GM12878 (cell line): ENCODE results near the gene NUCB1. TPM values are rescaled to one million over a fixed set of nuclear protein-coding genes. Genes with fewer than 3 reads are reported as not detected.

ENCODE experiments used
- ATAC-seq: fragments of 200-7000 bp; cut with Tn5 transposase; 3 replicates; pipeline ENCODE4 v1.9.1; 2020; ENCODE audit warnings: mild to moderate bottlenecking, moderate library complexity
- BruUV-seq: library from RNA; stranded (reverse); fragments of 400-500 nt; replicated peaks from 2 replicates; lab custom pipeline; 2021; lab: Mats Ljungman, UMichigan
- CTCF ChIA-PET: fragments of 300-600 bp; sonication (Branson Sonifier 250); formaldehyde crosslinking; extraction: SDS; loops from one replicate; lab custom pipeline; 2021; ENCODE audit warnings: inconsistent platforms; lab: Yijun Ruan, JAX
- POLR2A ChIA-PET: fragments of 350-600 bp; formaldehyde crosslinking; extraction: SDS; loops from one replicate; lab custom pipeline; 2021; ENCODE audit warnings: inconsistent platforms; lab: Charles Lee
- RAD21 ChIA-PET: fragments of 300-600 bp; sonication (Branson Sonifier 250); formaldehyde crosslinking; loops from one replicate; lab custom pipeline; 2023; ENCODE audit warnings: antibody characterized with exemption; ENCODE audit not compliant: unreplicated experiment; lab: Charles Lee
- SMC1A ChIA-PET: fragments of 300-600 bp; sonication (Branson Sonifier 250); formaldehyde crosslinking; loops from one replicate; lab custom pipeline; 2023; ENCODE audit not compliant: unreplicated experiment, uncharacterized antibody; lab: Charles Lee
- DNase-seq: peaks from one replicate; pipeline ENCODE4 v3.0.0-alpha.2; 2011; ENCODE audit warnings: low read depth, low spot score
- FAIRE-seq: peaks from 3 replicates; lab custom pipeline; 2011; peaks lifted over from hg19 to GRCh38; lab: Jason Lieb, UNC
- H2AFZ ChIP-seq: 2 replicates; pipeline ENCODE4 v1.6.0; 2011; ENCODE audit warnings: low read depth, low read length, control low read depth; ENCODE audit not compliant: control insufficient read depth
- H3K27ac ChIP-seq: 2 replicates; pipeline ENCODE4 v1.5.1; 2011; ENCODE audit warnings: control low read depth; ENCODE audit not compliant: control insufficient read depth, insufficient read depth
- H3K27me3 ChIP-seq, 2 experiments: replicated peaks in 1 of 2; 2 replicates each; pipeline versions ENCODE4 v1.6.0 to v1.6.1; 2011; ENCODE audit warnings: low read length in 1 of 2; ENCODE audit not compliant: control insufficient read depth in 2 of 2, insufficient read depth in 2 of 2
- H3K36me3 ChIP-seq, 2 experiments: 2 replicates each; pipeline ENCODE4 v1.5.1; 2011; ENCODE audit warnings: low read length in 1 of 2; ENCODE audit not compliant: control insufficient read depth in 2 of 2, insufficient read depth in 2 of 2
- H3K4me1 ChIP-seq: 2 replicates; pipeline ENCODE4 v1.6.1; 2011; ENCODE audit warnings: mild to moderate bottlenecking, low read length, moderate library complexity, mixed read lengths; ENCODE audit not compliant: control insufficient read depth, insufficient read depth
- H3K4me2 ChIP-seq: 2 replicates; pipeline ENCODE4 v1.6.0; 2011; ENCODE audit warnings: control low read depth; ENCODE audit not compliant: control insufficient read depth, insufficient read depth
- H3K4me3 ChIP-seq: fragments of 200-600 bp; sonication (generic); 2 replicates; pipeline ENCODE4 v1.5.1; 2016
- H3K79me2 ChIP-seq: 2 replicates; pipeline ENCODE4 v1.6.0; 2011; ENCODE audit warnings: low read length; ENCODE audit not compliant: control insufficient read depth, insufficient read depth
- H3K9ac ChIP-seq: 2 replicates; pipeline ENCODE4 v1.8.0; 2011; ENCODE audit warnings: low read length, control low read depth, mixed read lengths; ENCODE audit not compliant: control insufficient read depth, insufficient read depth
- H3K9me3 ChIP-seq: replicated peaks from 3 replicates; pipeline ENCODE4 v1.5.1; 2011; ENCODE audit warnings: mild to moderate bottlenecking, low read length; ENCODE audit not compliant: control insufficient read depth, insufficient read depth
- H4K20me1 ChIP-seq: 2 replicates; pipeline ENCODE4 v1.6.0; 2011; ENCODE audit not compliant: control insufficient read depth, insufficient read depth
- E4F1 ChIP-seq: fragments of 450-650 bp; IDR thresholded peaks from 2 replicates; pipeline ENCODE4 v1.6.1; 2018; ENCODE audit warnings: borderline replicate concordance, mild to moderate bottlenecking; ENCODE audit not compliant: partially characterized antibody
- MLLT1 ChIP-seq: fragments of 450-650 bp; IDR thresholded peaks from 2 replicates; pipeline ENCODE4 v1.6.1; 2016; ENCODE audit warnings: mild to moderate bottlenecking
- NR2C2 ChIP-seq: IDR thresholded peaks from 2 replicates; pipeline ENCODE4 v1.6.1; 2011; ENCODE audit warnings: borderline replicate concordance, low read depth; ENCODE audit not compliant: control insufficient read depth, insufficient read length
- TCF7 ChIP-seq: IDR thresholded peaks from 2 replicates; pipeline ENCODE4 v1.6.1; 2014; ENCODE audit warnings: antibody characterized with exemption, borderline replicate concordance
- ZNF207 ChIP-seq: fragments of 450-650 bp; IDR thresholded peaks from 2 replicates; pipeline ENCODE4 v1.6.1; 2014; ENCODE audit warnings: antibody characterized with exemption, mild to moderate bottlenecking, borderline replicate concordance
- ZSCAN29 ChIP-seq: fragments of 450-650 bp; IDR thresholded peaks from 2 replicates; pipeline ENCODE4 v1.6.1; 2017; ENCODE audit warnings: mild to moderate bottlenecking, moderate library complexity
- WGBS: methylation state at CpG from one replicate; pipeline ENCODE4 v1.1.6; 2016; ENCODE audit warnings: low lambda C conversion rate; ENCODE audit not compliant: insufficient replicate concordance, insufficient coverage; ENCODE audit errors: missing lambda C conversion rate; 5-methylcytosine and 5-hydroxymethylcytosine counted together
- in situ Hi-C: fragments of 300-500 bp; cut with MboI; formaldehyde crosslinking; loops from 9 replicates; pipeline ENCODE4 v1.14.3; 2018; ENCODE audit warnings: mixed read lengths
- intact Hi-C: fragments of 100-400 bp; cut with micrococcal nuclease; formaldehyde crosslinking; loops from one replicate; pipeline ENCODE4 v1.14.2; 2022; ENCODE audit not compliant: unreplicated experiment
- polyA plus RNA-seq, 11 experiments: library from polyadenylated mRNA; depleted of rRNA in 4 of 11; unstranded in 6 of 11; stranded (reverse) in 5 of 11; fragments of >200 nt; fragmentation: Nextera tagmentation in 4 of 11; fragmentation: Illumina TruSeq in 1 of 11; extraction: Ambion mirVana in 4 of 11; extraction: Trizol in 1 of 11; gene quantifications; 1 replicate in 1 of 11; 2 replicates in 10 of 11; pipeline versions ENCODE4 v1.2.1 to v1.2.3, GENCODE V29; 2011 to 2016; ENCODE audit warnings: inconsistent platforms in 2 of 11, missing spikeins in 2 of 11, low read depth in 1 of 11
- total RNA-seq, 4 experiments: library from RNA; depleted of rRNA in 3 of 4; stranded (reverse); fragments of >200 nt in 3 of 4; fragmentation: Illumina TruSeq in 1 of 4; extraction: Trizol in 1 of 4; gene quantifications; 2 replicates each; pipeline versions ENCODE4 v1.2.1 to v1.2.3, GENCODE V29; 2013 to 2021
- TF ChIP-seq, protein P1 (sequence below): fragments of 450-650 bp; IDR thresholded peaks from 2 replicates; pipeline ENCODE4 v1.6.1; 2017; ENCODE audit warnings: mild to moderate bottlenecking, moderate library complexity
- TF ChIP-seq, protein P2 (sequence below): fragments of 150-350 bp; IDR thresholded peaks from 2 replicates; pipeline ENCODE4 v1.6.1; 2014; ENCODE audit warnings: mild to moderate bottlenecking, low read depth, low read length
- TF ChIP-seq, protein P3 (sequence below): fragments of 450-650 bp; IDR thresholded peaks from 2 replicates; pipeline ENCODE4 v1.6.1; 2017; ENCODE audit warnings: antibody characterized with exemption, mild to moderate bottlenecking, moderate library complexity

NUCB1 gene
- total and polyA plus RNA-seq, 10 of the 15 experiments (the other 5 are each of a cell fraction or from before 2014, with no cell fraction given): 1.8 to 112 (median 44.5) TPM

DNA sequence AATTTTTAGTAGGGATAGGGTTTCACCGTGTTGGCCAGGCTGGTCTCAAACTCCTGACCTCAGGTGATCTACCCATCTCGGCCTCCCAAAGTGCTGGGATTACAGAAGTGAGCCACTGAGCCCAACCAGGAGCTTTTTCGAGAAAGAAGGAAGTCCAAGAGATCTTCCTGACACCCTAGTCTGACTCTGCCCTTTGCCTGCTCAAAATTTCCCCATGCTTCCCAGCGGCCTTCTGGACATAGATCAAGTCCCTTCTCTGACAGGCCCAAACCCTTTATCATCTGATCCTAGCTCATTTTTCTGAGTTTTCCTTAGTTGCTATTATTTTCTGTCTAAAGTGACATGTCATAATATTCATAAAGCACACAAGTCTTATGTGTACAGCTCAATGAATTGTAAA, 53.0 kb downstream of the NUCB1 start:
- H3K27me3 ChIP-seq: no peaks in the 10 kb centered on the region
- ATAC-seq (no peak), DNase-seq (no peak), FAIRE-seq (no peak)
- H3K79me2 ChIP-seq: peaks cover 23% of the 10 kb centered on the region
- POLR2A ChIA-PET: interaction anchor here (2.1 to 3.1 kb wide), 3 partner anchors 9 to 53 kb away, joined by 9 to 15 read pairs (median 13); partner anchors contain the start of genes GYS1, NUCB1 and RUVBL2
- SMC1A ChIA-PET: interaction anchor here (0.7 to 3.1 kb wide), 9 partner anchors 9 to 116 kb away, joined by 3 to 14 read pairs (median 4); no protein-coding TSS in a partner anchor
- peaks cover 5% of the 10 kb centered on the region; the same call in 1 of the 2 replicates for H3K4me1 ChIP-seq
- intact Hi-C loops (no loop called here), in situ Hi-C loops (no loop called here)
- no TSS peak for BruUV-seq
- H2AFZ ChIP-seq: no peak overlapping the region
- no peaks in the 10 kb centered on the region; a peak in 1 of 4 replicates for H3K36me3 ChIP-seq
- H4K20me1 ChIP-seq: no peaks in the 10 kb centered on the region
- no peak overlapping the region for H3K9ac ChIP-seq
- WGBS: 91% methylated on average over 4 of the region's 4 CpGs
- H3K4me3 ChIP-seq: no peak overlapping the region
- no peaks in the 10 kb centered on the region; the same call in 2 of the 3 replicates for H3K9me3 ChIP-seq
- CTCF ChIA-PET: interaction anchor here (0.5 to 2.5 kb wide), 8 partner anchors 17 to 117 kb away, joined by 3 to 8 read pairs (median 4); partner anchors contain the start of genes DHDH, GYS1, HSD17B14 and PPP1R15A
- RAD21 ChIA-PET: interaction anchor here (0.6 to 1.5 kb wide), 2 partner anchors 9 to 79 kb away, joined by 3 to 4 read pairs; no protein-coding TSS in a partner anchor
- no peak overlapping the region for H3K27ac ChIP-seq
- no peak overlapping the region for H3K4me2 ChIP-seq
- TF ChIP-seq, protein P1, sequence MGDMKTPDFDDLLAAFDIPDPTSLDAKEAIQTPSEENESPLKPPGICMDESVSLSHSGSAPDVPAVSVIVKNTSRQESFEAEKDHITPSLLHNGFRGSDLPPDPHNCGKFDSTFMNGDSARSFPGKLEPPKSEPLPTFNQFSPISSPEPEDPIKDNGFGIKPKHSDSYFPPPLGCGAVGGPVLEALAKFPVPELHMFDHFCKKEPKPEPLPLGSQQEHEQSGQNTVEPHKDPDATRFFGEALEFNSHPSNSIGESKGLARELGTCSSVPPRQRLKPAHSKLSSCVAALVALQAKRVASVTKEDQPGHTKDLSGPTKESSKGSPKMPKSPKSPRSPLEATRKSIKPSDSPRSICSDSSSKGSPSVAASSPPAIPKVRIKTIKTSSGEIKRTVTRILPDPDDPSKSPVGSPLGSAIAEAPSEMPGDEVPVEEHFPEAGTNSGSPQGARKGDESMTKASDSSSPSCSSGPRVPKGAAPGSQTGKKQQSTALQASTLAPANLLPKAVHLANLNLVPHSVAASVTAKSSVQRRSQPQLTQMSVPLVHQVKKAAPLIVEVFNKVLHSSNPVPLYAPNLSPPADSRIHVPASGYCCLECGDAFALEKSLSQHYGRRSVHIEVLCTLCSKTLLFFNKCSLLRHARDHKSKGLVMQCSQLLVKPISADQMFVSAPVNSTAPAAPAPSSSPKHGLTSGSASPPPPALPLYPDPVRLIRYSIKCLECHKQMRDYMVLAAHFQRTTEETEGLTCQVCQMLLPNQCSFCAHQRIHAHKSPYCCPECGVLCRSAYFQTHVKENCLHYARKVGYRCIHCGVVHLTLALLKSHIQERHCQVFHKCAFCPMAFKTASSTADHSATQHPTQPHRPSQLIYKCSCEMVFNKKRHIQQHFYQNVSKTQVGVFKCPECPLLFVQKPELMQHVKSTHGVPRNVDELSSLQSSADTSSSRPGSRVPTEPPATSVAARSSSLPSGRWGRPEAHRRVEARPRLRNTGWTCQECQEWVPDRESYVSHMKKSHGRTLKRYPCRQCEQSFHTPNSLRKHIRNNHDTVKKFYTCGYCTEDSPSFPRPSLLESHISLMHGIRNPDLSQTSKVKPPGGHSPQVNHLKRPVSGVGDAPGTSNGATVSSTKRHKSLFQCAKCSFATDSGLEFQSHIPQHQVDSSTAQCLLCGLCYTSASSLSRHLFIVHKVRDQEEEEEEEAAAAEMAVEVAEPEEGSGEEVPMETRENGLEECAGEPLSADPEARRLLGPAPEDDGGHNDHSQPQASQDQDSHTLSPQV: no peak
- TF ChIP-seq MLLT1 (no peak), NR2C2 (no peak), E4F1 (no peak), TCF7 (no peak), ZNF207 (no peak), ZSCAN29 (no peak)
- TF ChIP-seq, protein P2, sequence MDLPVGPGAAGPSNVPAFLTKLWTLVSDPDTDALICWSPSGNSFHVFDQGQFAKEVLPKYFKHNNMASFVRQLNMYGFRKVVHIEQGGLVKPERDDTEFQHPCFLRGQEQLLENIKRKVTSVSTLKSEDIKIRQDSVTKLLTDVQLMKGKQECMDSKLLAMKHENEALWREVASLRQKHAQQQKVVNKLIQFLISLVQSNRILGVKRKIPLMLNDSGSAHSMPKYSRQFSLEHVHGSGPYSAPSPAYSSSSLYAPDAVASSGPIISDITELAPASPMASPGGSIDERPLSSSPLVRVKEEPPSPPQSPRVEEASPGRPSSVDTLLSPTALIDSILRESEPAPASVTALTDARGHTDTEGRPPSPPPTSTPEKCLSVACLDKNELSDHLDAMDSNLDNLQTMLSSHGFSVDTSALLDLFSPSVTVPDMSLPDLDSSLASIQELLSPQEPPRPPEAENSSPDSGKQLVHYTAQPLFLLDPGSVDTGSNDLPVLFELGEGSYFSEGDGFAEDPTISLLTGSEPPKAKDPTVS: no peak
- TF ChIP-seq, protein P3, sequence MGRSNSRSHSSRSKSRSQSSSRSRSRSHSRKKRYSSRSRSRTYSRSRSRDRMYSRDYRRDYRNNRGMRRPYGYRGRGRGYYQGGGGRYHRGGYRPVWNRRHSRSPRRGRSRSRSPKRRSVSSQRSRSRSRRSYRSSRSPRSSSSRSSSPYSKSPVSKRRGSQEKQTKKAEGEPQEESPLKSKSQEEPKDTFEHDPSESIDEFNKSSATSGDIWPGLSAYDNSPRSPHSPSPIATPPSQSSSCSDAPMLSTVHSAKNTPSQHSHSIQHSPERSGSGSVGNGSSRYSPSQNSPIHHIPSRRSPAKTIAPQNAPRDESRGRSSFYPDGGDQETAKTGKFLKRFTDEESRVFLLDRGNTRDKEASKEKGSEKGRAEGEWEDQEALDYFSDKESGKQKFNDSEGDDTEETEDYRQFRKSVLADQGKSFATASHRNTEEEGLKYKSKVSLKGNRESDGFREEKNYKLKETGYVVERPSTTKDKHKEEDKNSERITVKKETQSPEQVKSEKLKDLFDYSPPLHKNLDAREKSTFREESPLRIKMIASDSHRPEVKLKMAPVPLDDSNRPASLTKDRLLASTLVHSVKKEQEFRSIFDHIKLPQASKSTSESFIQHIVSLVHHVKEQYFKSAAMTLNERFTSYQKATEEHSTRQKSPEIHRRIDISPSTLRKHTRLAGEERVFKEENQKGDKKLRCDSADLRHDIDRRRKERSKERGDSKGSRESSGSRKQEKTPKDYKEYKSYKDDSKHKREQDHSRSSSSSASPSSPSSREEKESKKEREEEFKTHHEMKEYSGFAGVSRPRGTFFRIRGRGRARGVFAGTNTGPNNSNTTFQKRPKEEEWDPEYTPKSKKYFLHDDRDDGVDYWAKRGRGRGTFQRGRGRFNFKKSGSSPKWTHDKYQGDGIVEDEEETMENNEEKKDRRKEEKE: no peak
